Ammon's horn (tissue), 1 donor: ENCODE measurements around the gene CTSK.
"Not testable (repeated sequence)": the region's sequence is repeated elsewhere in the genome, so short reads cannot be mapped to it uniquely, and the experiment has no call there.

Experiments used
- DNase-seq: peaks from one replicate; pipeline ENCODE4 v3.0.0-alpha.2; 2016; ENCODE audit warnings: low spot score

The CTSK gene

DNA sequence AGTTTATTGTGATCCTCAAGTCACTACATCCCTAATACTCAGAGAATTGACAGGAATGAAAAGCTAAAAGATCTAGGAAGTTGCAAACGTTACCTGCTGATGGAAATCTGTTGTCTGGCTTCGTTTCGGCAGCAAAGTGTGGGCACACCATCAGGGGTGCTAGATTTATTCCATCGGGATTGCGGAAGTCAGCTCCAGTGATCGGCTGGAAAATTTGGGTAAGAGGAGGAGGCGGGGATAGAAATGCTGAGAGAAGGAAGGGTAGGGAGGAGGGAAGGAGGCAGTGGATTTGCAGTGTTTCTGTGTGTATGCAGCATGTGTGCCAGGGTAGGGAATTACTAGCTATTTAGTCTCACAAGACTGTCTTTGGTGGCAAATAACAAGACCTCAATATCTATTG is at the start of gene CTSK:
Gene CTSK (minus strand): TSS at position 140 of the 400 bp plus-strand sequence. CDS start 1,455 bp downstream, outside the sequence.
- DNase-seq = peak; percentile 24

DNA sequence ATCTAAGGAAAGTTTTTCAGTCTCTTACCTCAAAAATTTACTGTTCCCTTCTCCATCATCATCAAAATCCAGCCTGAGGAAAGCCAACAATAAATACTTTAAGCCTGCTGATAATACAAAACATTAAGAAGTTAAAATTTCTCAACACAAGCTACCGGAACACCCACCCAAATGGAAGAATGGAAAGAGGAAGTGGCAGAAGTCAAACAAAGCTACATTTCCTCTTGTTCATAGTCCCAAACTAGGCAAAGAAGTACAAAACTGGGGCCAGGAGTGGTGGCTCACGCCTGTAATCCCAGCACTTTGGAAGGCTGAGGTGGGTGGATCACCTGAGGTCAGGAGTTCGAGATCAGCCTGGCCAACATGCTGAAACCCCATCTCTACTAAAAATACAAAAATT is 44.7 kb upstream of the CTSK start:
- DNase-seq = peak; percentile 14

DNA sequence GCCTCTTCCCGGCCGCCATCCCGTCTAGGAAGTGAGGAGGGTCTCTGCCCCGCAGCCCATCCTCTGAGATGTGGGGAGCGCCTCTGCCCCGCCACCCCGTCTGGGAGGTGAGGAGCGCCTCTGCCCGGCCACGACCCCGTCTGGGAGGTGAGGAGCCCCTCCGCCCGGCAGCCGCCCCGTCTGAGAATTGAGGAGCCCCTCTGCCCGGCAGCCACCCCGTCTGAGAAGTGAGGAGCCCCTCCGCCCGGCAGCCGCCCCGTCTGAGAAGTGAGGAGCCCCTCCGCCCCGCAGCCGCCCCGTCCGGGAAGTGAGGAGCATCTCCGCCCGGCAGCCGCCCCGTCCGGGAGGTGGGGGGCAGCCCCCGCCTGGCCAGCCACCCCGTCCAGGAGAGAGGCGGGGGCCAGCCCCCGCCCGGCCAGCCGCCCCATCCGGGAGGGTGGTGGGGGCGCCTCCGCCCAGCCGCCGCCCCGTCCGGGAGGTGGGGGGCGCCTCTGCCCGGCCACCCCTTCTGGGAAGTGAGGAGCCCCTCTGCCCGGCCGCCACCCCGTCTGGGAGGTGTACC is 42.8 kb upstream of the CTSK start:
- not testable (repeated sequence) for DNase-seq

DNA sequence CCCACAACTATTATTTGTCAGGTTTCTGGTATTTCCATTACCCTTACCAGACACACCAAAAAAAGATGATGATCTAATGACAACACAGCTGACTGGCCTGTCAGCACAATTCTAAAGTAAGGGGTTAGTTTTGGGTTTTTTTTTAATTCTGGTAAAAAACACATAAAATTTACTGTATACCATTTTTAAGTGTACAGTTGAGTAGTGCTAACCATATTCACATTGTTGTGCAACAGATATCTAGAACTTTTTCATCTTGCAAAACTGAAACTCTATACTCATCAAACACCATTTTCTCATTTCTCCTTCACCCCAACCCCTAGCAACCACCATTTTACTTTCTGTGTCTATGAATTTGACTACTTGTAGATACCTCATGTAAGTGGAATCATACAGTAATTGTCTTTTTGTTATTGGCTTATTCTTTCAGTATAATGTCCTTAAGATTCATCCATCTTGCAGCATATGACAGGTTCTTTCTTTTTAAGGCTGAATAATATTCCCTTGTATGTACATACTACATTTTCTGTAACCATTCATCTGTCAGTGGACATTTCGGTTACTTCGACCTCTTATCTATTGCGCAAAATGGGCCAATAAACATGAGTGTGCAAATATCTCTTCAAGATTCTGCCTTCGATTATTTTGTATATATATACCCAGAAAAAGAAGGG is 38.5 kb upstream of the CTSK start:
- DNase-seq = no peak

DNA sequence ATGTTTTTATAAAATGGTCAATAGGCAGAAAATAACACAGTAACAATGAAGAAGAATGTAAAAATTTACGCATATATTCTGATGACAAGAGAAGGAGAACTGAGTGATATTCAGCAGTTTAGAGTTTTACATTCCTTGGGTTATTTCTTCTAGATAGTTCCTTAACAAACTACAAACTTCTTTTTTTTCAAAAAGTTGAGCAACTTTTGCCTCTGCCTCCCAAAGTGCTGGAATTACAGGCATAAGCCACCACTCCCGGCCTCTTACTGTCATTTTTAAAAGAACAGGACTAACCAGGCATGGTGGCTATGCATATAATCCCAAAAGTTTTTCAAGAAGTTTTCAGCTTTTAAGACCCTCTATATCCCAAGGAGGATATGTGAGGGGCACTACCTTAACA is 35.4 kb upstream of the CTSK start:
- DNase-seq = no peak

DNA sequence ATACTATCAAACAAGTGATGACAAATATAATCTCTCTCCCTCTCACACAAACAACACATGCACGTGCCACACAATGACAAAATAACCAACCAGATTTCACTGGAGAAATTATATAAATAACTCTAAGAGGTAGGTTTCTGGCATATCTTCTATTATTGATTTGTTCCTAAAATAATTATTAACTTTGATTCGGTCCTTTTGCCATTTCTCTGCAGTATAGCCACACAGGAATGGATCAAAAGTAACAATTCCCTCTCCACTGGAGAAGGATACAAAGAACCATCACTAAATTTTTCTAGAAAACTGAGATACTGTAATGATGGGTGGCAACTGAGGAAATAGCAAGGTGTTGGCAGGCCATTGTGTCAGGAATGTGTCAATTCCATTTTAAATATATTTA is 34.9 kb upstream of the CTSK start:
- no peak for DNase-seq

DNA sequence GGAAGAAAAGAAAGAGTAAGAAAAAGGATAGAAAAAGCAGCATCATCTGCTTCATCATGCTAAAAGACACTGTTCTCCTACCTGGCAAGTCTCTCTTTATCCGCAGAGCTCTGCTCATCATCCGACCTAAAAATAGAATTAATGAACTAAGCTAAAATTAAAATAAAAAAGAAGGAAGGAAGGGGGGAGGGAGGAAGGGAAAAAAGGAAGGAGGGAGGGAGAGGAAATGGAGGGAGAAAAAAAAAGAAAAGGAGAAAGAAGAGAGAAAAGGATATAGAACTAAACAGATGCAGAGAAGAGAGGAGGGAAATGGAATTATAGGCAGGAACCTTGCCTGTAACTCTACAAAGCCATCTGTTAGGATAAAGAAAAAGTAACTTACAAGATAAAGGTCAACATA is 34.3 kb upstream of the CTSK start:
- no peak for DNase-seq

DNA sequence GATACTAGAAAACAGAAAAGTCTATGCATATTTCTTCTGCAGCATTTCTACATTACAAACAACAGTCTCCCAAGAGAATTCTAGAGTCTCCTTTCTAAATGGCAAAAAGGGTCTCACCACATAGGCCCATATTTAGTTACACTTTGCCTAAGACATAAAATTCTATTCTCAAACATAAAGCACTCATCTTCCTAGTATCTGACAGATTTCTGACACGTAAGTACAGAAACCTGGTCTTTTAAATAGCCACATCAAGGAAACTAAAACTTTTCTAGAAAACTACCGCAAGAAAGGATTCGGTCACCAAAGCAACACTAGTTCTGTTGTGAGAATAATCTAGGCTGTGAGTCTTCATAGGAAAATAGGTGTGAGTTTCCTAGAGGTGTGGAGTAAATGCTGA is 33.6 kb upstream of the CTSK start:
- no peak for DNase-seq

DNA sequence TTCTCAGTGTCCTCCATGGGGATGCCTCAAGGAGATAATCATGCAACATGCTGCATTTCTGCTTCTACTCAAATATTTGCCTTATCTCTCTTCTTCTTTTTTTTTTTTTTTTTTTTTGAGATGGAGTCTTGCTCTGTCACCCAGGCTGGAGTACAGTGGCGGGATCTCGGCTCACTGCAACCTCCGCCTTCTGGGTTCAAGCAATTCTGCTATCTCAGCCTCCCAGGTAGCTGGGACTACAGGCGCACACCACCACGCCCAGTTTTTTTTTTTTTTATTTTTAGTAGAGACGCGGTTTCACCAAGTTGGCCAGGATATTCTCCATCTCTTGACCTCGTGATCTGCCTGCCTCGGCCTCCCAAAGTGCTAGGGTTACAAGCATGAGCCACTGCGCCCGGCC is 32.8 kb upstream of the CTSK start:
- DNase-seq = not testable (repeated sequence)

DNA sequence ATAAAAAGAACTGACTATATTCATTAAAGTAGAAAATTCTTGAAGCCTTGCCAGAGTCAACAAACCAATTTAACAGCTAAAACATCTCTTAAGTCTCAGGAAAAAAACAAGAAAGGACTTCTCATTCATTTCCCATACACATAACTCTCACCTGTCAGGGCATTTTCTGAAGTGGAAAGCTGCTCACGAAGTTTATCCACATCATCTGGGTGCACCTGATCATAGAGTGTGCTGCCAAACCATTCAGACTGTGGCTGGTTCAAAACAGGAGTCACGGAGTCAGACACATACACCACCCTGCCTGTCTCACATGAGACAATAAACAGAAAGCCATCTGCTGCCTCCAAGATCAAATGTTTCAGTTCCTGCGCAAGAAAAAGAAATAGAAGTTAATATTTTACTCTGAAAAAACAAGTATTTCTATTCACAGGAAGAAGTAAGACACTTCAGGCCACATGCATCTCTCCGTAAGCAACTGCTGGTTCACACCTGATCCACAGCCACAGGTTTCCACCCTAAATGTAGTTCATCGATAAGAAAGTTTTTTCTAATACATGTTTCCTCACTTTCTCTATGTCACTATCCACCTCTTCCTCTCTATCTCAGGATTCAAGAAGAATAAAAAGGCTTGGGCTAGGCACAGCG is 28.2 kb upstream of the CTSK start:
- peak; percentile 8 for DNase-seq

DNA sequence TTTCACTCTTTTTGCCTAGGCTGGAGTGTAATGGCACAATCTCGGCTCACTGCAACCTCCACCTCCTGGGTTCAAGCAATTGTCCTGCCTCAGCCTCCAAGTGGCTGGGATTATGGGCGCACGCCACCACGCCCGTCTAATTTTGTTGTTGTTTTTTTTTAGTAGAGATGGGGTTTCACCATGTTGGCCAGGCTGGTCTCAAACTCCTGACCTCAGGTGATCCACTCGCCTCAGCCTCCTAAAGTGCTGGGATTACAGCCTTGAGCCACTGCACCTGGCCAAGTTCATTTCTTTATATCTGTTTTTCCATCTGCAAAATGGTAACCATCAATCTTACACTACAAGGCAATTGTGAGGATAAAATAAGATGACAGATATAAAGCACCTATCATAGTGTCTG is 25.9 kb upstream of the CTSK start:
- DNase-seq = not testable (repeated sequence)

DNA sequence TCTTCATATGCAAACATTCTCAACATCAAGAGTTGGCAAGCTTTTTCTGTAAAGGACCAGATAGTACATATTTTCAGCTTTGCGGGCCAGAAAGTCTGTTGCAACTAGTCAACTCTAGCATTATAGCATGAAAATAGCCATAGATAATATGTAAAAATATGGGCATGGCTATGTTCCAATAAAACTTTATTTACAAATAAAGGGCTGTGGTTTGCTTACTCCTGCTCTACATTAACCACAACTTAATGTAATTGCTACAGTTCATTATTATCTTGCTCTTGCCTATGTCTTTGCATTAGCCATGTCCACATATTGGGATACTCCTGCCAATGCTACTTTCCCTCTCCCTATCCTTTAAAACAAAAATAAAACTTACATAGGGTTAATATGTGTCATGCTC is 24.5 kb upstream of the CTSK start:
- DNase-seq = no peak

DNA sequence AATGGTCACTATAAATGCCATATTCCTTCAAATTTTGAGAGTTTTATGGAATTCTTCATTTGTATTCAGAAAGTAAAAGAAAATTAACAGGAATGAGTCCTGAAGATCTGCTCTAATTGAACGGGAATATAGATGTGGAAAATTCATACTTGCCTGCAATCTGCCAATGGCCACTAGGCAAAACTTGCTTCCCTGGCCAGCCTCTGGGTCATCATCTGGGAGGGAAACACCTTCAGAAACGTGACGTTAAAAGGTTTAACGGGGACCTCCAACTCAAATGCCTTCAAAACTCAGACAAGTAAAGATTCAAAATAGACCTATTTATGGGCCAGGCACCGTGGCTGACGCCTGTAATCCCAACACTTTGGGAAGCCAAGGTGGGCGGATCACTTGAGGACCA is 21.7 kb upstream of the CTSK start:
- DNase-seq = no peak

DNA sequence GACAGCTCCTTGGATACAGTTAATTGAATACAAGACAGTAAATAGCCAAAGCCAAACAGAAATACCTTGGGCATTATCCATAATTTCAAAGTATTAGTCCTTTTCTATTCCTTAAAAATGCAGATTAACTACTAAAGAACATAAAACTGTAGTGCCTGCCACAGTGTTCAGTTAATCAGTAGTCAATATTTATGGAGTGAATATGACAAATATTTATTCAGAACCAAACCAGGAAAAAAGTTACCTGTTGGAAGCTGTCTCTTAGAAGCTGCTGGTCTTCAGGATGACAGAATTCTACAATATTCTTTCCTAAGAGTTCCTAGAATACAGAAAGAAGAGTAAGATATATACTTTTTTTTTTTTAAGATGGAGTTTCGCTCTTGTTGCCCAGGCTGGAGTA is 18.2 kb upstream of the CTSK start:
- no peak for DNase-seq

DNA sequence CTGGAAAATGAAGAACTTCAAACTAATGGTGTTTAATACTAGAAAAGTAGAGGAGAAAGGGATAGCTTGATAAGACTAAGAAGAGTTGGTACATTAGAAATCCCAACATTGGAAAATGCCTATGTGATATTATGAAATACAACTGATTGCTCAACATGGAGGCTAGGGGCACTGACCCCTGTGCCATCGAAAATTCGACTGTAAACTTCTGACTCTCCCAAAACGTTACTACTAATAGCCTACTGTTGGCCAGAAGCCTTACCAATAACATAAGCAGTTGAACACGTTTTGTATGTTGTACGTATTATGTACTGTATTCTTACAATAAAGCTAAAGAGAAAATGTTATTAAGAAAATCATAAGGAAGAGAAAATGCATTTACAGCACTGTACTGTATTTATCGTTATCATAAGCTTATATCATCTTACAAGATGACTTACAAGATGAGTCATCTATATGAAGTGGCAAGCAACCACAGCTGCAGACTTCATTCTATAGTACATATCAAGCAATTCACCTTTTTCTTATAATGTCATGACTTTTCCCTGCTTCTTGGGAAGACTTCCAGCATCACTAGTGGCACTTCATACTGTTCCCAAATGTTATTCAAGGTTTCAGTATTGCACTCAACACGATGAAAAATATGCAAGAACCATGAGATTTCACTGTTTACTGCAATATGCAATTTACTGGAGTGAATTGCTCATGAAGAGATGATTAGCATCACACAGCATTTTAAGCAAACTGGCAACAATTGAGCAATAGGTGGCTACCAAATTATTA is 12.9 kb upstream of the CTSK start:
- DNase-seq = no peak

DNA sequence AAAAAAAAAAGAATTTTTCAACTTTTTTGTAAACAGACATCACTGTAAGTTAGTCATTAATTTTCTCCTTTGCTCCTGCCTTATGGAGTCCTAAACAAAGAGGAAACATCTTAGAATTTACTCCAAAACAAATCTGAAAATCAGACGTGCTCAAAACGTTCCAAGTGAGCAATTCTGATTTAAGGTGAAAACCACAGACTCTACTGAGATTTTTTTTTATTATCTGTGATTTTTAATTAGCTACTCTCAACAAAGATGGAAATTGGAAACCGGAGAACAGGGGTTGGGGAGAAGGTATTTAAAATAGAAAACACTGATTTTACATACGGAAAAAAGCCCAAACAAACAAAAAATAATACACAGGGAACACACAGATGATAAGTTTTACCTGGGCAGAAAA is 7.8 kb upstream of the CTSK start:
- DNase-seq = no peak

DNA sequence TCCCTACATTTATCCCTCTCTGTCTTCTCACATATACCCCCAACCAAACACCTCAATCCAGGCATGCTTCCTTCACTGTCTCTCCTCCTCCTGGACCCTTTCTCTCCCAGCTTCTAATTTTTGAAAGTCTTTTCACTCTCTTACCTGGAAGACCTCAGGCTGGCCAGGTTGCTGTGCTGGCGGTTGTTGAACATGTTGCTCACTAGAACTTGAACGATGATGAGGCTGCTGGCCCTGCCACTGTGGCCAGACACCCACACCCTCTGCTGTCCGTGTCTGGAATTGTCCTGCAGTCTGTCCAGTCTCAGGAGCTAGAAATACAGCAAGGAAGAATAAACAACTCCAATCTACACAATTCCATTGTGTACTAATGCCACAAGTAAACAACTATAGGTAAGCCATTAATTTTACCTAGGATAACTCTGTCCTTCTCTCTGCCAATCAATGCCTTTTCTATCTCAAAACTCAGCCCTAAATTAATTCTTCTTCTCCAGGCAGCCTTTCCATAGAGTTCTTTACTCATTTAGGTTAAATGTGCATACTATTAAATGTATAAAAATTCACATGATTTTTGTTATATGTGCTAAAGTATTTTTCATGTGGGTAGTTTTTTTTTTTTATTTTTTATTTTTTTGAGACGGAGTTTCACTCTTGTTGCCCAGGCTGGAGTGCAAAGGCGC is 5.1 kb upstream of the CTSK start:
- DNase-seq = peak; percentile 66

DNA sequence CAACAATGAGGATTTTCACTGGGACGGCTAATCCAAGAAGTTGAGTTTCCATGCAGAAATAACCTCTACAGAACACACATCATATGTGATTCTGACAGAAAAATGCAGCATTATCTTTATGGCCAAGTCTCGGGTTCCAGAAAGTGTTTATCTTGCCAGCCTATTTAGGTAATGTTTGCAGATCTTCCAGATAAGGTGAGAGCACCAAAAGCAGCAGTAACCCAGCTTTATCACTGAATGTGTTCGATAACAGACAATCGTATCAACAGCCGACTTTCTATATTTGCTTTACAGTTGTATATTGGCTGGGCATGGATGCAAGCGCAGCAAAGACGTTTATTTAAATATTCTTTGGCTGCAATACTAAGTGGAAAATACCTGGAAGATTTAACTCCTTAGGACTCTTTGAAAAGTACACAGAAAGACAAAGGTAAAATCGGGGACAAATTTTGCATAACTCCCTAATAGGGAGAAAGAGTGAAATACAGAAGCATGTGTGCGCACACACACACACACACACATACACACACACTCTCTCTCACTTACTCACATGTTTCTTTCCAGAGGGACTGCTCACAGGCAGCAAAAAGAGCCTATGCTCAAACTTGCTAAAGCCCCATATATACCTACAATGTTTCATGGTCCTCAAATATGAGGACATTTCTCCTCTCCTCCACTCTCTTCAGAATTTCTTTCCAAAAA is 3.0 kb upstream of the CTSK start:
- DNase-seq = no peak

DNA sequence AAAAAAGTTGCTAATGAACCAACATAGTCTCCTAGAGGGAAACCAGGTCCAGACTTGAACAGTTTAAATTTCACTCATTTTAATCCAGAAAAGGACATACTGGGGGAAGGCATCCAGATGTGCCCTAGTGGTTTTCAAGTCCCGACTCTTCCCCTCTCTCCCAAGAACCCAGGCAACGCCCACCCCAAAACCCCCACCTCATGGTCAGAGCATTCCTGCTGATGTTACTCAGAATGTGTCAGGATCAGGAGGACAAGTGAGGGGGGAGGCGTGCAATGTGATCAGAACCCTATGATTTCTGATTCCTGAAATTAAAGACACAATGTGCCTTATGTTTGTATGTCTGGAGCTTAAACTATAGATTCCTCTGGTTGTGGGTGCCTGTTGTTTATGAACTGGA is 1.6 kb upstream of the CTSK start:
- no peak for DNase-seq

DNA sequence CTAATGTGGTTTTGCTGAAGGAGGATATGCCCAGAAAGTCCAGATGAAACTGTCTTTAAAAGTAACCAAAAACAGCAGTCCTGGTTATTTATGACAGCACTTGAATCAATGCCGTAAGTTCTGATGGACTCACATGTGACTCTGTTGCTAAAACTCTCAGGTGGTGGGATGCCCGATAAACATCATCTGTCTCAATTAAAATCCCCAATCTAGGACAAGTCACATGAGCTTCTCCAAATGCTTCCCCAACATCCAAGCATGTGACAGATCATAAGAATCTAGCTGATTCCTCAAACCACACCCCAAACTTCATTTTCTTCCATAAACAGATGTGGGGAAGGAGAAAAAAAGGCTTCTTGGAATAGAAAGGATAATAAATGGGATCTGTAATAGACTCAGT is 786 bp upstream of the CTSK start:
- no peak for DNase-seq

DNA sequence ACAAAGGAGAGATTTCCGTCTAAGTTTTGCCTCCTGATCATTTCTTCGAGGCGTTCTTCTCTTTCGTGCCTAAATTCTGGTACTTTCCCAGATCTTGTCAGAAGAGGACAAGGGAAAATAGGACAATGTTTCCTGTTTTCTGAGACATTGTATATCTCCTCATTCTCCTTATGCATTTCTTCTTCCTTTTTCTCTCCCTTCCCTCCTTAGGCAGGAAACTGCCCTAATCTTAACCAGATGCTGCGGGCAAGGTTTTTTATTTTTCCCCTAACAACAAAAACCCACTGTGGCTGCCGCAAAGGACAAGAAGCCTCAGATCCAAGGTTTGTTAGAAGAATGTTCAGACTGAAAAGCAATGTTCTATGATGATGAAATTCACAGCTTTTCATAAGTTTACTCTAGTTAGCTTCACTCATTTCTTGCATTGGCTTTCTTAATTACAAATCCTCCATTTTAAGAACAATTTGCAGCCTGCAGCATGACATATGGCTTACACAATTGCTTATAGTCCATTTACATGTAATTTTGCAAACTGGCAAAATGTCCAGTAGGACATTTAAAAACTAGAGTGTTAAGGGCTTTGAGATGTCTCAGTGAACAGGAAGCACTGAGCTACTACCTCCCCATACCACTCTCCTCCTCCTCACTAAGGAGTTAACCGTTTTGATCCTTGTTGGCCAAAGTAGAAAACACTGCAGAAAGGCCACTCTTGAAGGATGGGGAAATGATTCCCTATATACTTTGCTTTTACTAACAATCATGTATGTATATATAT is 624 bp downstream of the CTSK start:
- no peak for DNase-seq
